SJSA1 (cell line): Measurements from ENCODE around the gene SVIP. TPM values are rescaled to one million over a fixed set of nuclear protein-coding genes. Genes with fewer than 3 reads are reported as not detected.

Source experiments
- DNase-seq, 2 experiments: peaks; one replicate each; pipeline ENCODE4 v3.0.0-alpha.2; 2015 to 2020; ENCODE audit warnings: low spot score in 2 of 2, low read depth in 1 of 2
- H3K27ac ChIP-seq: fragments of 250-450 bp; sonication (Bioruptor Pico); 2 replicates; pipeline ENCODE4 v1.5.1; 2020; ENCODE audit warnings: mild to moderate bottlenecking, moderate library complexity
- H3K27me3 ChIP-seq: fragments of 250-450 bp; sonication (Bioruptor Pico); replicated peaks from 2 replicates; pipeline ENCODE4 v1.5.1; 2020; ENCODE audit warnings: mild to moderate bottlenecking, moderate library complexity
- H3K36me3 ChIP-seq: fragments of 250-450 bp; sonication (Bioruptor Pico); 2 replicates; pipeline ENCODE4 v1.5.1; 2020; ENCODE audit warnings: mild to moderate bottlenecking
- H3K4me1 ChIP-seq: fragments of 250-450 bp; sonication (Bioruptor Pico); replicated peaks from 2 replicates; pipeline ENCODE4 v1.6.1; 2021; ENCODE audit warnings: mild to moderate bottlenecking
- H3K4me3 ChIP-seq: fragments of 250-450 bp; sonication (Bioruptor Pico); 2 replicates; pipeline ENCODE4 v1.5.1; 2020; ENCODE audit warnings: mild to moderate bottlenecking
- H3K9me3 ChIP-seq: fragments of 250-450 bp; sonication (Bioruptor Pico); replicated peaks from 2 replicates; pipeline ENCODE4 v1.5.1; 2020; ENCODE audit warnings: mild to moderate bottlenecking
- total RNA-seq: library from RNA; depleted of rRNA; stranded (reverse); fragments of >200 nt; shearing (Covaris generic); gene quantifications from 2 replicates; pipeline ENCODE4 v1.2.3, GENCODE V29; 2014; rRNA removed

Gene SVIP
- total RNA-seq, 1 experiment from 2014 or later = 9.9 TPM

GRCh38 chr11:22780952-22781593, 48.5 kb downstream of the SVIP start:
- Histone ChIP-seq H3K27me3 (no peaks in the 10 kb centered on the region), H3K4me1 (no peaks in the 10 kb centered on the region; the same call in 1 of the 2 replicates), H3K9me3 (no peaks in the 10 kb centered on the region), H3K4me3 (no peak overlapping the region), H3K36me3 (no peaks in the 10 kb centered on the region), H3K27ac (no peak overlapping the region)
- DNase-seq = no peak

- no peaks in the 10 kb centered on the region for H3K36me3 ChIP-seq
- no peak overlapping the region for H3K4me3 ChIP-seq
- H3K9me3 ChIP-seq = no peaks in the 10 kb centered on the region
- no peak for DNase-seq
- H3K27ac ChIP-seq = no peak overlapping the region
- no peaks in the 10 kb centered on the region for H3K27me3 ChIP-seq
- no peaks in the 10 kb centered on the region for H3K4me1 ChIP-seq
These were observed 49.8 kb downstream of the SVIP start for GRCh38 chr11:22779850-22780249.

DNA sequence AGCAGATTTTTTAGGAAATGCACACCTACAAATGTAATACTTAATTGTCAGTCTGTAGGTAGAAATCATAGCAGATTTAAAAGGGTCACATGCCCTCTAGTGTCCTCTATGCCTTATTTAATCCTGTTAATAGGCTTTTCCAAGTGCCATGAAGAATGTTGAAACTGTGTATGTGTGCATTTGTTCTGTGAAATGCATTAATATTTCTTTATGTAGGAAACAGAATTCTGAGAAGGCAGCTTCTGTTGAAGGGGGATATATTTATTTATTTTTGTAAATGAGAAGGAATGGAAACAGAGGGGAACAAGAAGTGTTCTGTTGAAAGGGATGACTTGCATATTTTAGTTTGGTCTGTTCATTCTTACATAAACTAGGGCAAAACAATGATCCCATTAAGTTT, 51.0 kb downstream of the SVIP start:
- Histone ChIP-seq H3K4me3 (no peak overlapping the region), H3K9me3 (no peaks in the 10 kb centered on the region)
- DNase-seq = no peak

DNA sequence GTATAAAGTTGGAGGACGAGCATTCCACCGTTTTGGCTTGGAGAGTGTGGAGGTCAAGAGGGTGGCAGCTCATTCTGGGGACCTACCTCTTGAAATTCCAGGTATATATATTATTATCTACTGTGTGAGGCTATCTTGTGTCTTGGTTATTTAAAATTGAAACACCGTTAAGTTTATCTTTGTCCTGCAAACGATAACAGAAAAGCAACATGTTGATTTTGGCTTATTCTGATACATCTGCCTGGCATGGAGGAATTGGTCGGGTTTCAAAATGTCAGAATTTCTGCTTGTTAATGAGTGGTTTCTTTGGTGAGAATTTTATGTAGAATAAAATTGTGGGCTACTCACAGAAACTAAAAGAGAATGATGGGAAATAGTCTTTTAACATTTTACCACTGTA, 54.4 kb downstream of the SVIP start:
- Histone ChIP-seq H3K36me3 (no peaks in the 10 kb centered on the region), H3K27me3 (no peaks in the 10 kb centered on the region), H3K4me1 (no peaks in the 10 kb centered on the region), H3K4me3 (no peak overlapping the region), H3K27ac (no peak overlapping the region), H3K9me3 (no peaks in the 10 kb centered on the region)
- no peak for DNase-seq

More for the DNA sequence above, 51.0 kb downstream of the SVIP start:
- no peaks in the 10 kb centered on the region for H3K27me3 ChIP-seq
- no peak overlapping the region for H3K27ac ChIP-seq
- H3K4me1 ChIP-seq = no peaks in the 10 kb centered on the region
- H3K36me3 ChIP-seq = no peaks in the 10 kb centered on the region

- Histone ChIP-seq H3K27me3 (no peaks in the 10 kb centered on the region), H3K27ac (no peak overlapping the region)
- DNase-seq = no peak
These were observed 54.9 kb downstream of the SVIP start for GRCh38 chr11:22774716-22775115.

DNA sequence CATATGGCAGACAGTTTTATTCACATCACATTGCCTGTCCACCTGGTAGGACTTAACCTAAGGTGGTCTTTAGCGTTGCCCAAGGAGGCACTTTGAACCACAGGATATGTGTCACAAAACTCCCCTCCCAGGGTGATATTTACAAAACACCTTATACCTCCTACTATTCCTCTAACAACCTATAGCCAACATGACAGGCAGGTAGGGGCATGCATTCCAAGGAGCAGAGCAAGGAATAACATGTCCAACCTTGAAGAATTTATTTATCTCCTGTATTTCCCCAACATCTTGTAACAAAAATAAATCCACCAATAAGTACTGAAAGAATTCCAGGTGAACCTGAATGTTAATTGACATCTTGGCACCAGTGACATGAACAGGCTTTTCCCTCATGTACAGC, 60.5 kb downstream of the SVIP start:
- no peaks in the 10 kb centered on the region for H3K36me3 ChIP-seq
- H3K27me3 ChIP-seq = no peaks in the 10 kb centered on the region
- H3K4me3 ChIP-seq = no peak overlapping the region
- no peak overlapping the region for H3K27ac ChIP-seq
- no peaks in the 10 kb centered on the region for H3K4me1 ChIP-seq
- no peak for DNase-seq
- no peaks in the 10 kb centered on the region for H3K9me3 ChIP-seq

More at GRCh38 chr11:22774716-22775115, 54.9 kb downstream of the SVIP start:
- no peaks in the 10 kb centered on the region for H3K9me3 ChIP-seq
- H3K4me1 ChIP-seq = no peaks in the 10 kb centered on the region
- H3K4me3 ChIP-seq = no peak overlapping the region
- H3K36me3 ChIP-seq = no peaks in the 10 kb centered on the region

Other genes starting within 250 kb of the SVIP start
- 8.1 and 9.7 TPM in 2 replicates for gene FANCF, start 204.0 kb downstream of the SVIP start, total RNA-seq
- gene GAS2, start 163.2 kb downstream of the SVIP start, total RNA-seq = 1.8 and 2.0 TPM in 2 replicates
- gene CCDC179, start 30.7 kb upstream of the SVIP start, total RNA-seq = not detected in 2 replicates